ENCODE measurements around the gene NUDT4. TPM values are rescaled to one million over a fixed set of nuclear protein-coding genes. Genes with fewer than 3 reads are reported as not detected.

Gene NUDT4
- total and polyA plus RNA-seq, 2 of the 13 experiments (the other 11 are each of a cell fraction or from before 2014, with no cell fraction given): 37.3 to 70.1 TPM

- WGBS (ENCODE audit: low lambda C conversion rate): 60% methylated on average over 8 of the region's 8 CpGs
- no TSS peak for BruUV-seq (replicated peaks)
- intact Hi-C loops (cut with micrococcal nuclease; ENCODE audit: unreplicated experiment): no loop called here
- no peaks in the 10 kb centered on the region for H3K27me3 ChIP-seq (ENCODE audit: control insufficient read depth in 1 of 2, insufficient read depth in 2 of 2, low read length in 2 of 2)
- in situ Hi-C loops (cut with HindIII; ENCODE audit: extremely low pct_ligation_motif_present, low pct_unique_long_range_greater_than_20kb): no loop called here
- H2AFZ ChIP-seq (ENCODE audit: low read length): no peak overlapping the region
- no peak overlapping the region for H3K9ac ChIP-seq (ENCODE audit: insufficient read depth, low read depth, low read length)
- H3K4me2 ChIP-seq (ENCODE audit: low read depth, low read length): no peak overlapping the region
- TF ChIP-seq THYN1 (CRISPR knock-in tag; IDR thresholded peaks at IDR 0.05; ENCODE audit: borderline replicate concordance, low read depth) (no peak), MEF2D (CRISPR knock-in tag; IDR thresholded peaks at IDR 0.05) (no peak), XRCC5 (optimal IDR thresholded peaks at IDR 0.05; ENCODE audit: low read length) (no peak), TEAD2 (CRISPR knock-in tag; IDR thresholded peaks at IDR 0.05) (no peak), ZNF724P (CRISPR knock-in tag; IDR thresholded peaks at IDR 0.05; ENCODE audit: borderline replicate concordance) (no peak), SETDB1 (CRISPR knock-in tag; IDR thresholded peaks at IDR 0.05; ENCODE audit: borderline replicate concordance) (no peak), TOE1 (CRISPR knock-in tag; IDR thresholded peaks at IDR 0.05) (no peak), JUND (CRISPR knock-in tag; IDR thresholded peaks at IDR 0.05) (no peak), ELF4 (CRISPR knock-in tag; IDR thresholded peaks at IDR 0.05; ENCODE audit: borderline replicate concordance) (no peak), TOPORS (CRISPR knock-in tag; IDR thresholded peaks at IDR 0.05) (no peak), RORA (CRISPR knock-in tag; IDR thresholded peaks at IDR 0.05) (no peak), FOSL1 (CRISPR knock-in tag; IDR thresholded peaks at IDR 0.05; ENCODE audit: borderline replicate concordance) (no peak), ZBTB34 (CRISPR knock-in tag; IDR thresholded peaks at IDR 0.05) (no peak), HOXA5 (CRISPR knock-in tag; IDR thresholded peaks at IDR 0.05) (no peak), PHF5A (CRISPR knock-in tag; IDR thresholded peaks at IDR 0.05; ENCODE audit: low read depth, unreplicated experiment) (no peak), HDAC2 (CRISPR knock-in tag; IDR thresholded peaks at IDR 0.05) (no peak)
- no peaks in the 10 kb centered on the region for H3K36me3 ChIP-seq (replicated peaks in 1 of 2; ENCODE audit: control insufficient read depth in 1 of 2, insufficient read depth in 2 of 2, low read length in 2 of 2)
- no peak overlapping the region for H3K27ac ChIP-seq (ENCODE audit: extremely low read length, insufficient read depth, low read length)
- ChIA-PET CTCF (ENCODE audit: low intra/inter-chr PET ratio, low total read pairs) (no interaction called here), POLR2A (no interaction called here)
- ATAC-seq (no peak), FAIRE-seq (no peak), DNase-seq (ENCODE audit: low spot score) (no peak)
- H3K4me3 ChIP-seq (replicated peaks in 1 of 3; ENCODE audit: insufficient read depth in 1 of 3, low read depth in 2 of 3, low read length in 3 of 3): no peak overlapping the region
- no peaks in the 10 kb centered on the region for H4K20me1 ChIP-seq (ENCODE audit: insufficient read depth, low read length)
- H3K4me1 ChIP-seq (ENCODE audit: insufficient read depth, low read length): 0 out of 2 replicates have a peak, but pooled peaks cover 4% of the 10 kb centered on the region
- H3K9me3 ChIP-seq (ENCODE audit: low read length): no peaks in the 10 kb centered on the region
- no peaks in the 10 kb centered on the region for H3K79me2 ChIP-seq (ENCODE audit: insufficient read depth, low read length)
Observed at GRCh38 chr12:93352321-93352720, 25.4 kb upstream of the NUDT4 start.

All from HepG2 (cell line).